CD14-positive monocyte (primary cell): Measurements from ENCODE around the gene SFMBT2. TPM values are rescaled to one million over a fixed set of nuclear protein-coding genes. Genes with fewer than 3 reads are reported as not detected.
A peak's percentile ranks its signal among the peaks of the same experiment; 100 is the strongest.

Experiments
- DNase-seq, 3 donors: peaks; one replicate each; pipeline ENCODE4 v3.0.0-alpha.2; 2011 to 2022
- H2AFZ ChIP-seq: 2 replicates; pipeline ENCODE4 v1.6.0; 2012; ENCODE audit warnings: mild to moderate bottlenecking, low read depth, low read length, inconsistent platforms; ENCODE audit not compliant: insufficient read depth, poor library complexity, severe bottlenecking
- H3K27ac ChIP-seq, 2 donors: 1 replicate in 1 of 2; 2 replicates in 1 of 2; pipeline ENCODE4 v1.5.1; 2012 to 2013; ENCODE audit warnings: low read length in 2 of 2, control low read depth in 1 of 2, inconsistent platforms in 1 of 2, low read depth in 1 of 2, mild to moderate bottlenecking in 1 of 2
- H3K27me3 ChIP-seq, 2 donors: one replicate each; pipeline versions ENCODE4 v1.6.0 to v1.6.1; 2011 to 2013; ENCODE audit warnings: low read length in 2 of 2; ENCODE audit not compliant: control insufficient read depth in 2 of 2, insufficient read depth in 2 of 2
- H3K36me3 ChIP-seq, 2 donors: replicated peaks in 1 of 2; 1 replicate in 1 of 2; 2 replicates in 1 of 2; pipeline versions ENCODE4 v1.5.1 to v1.6.1; 2012 to 2013; ENCODE audit warnings: low read length in 2 of 2, control low read depth in 1 of 2, inconsistent platforms in 1 of 2, mild to moderate bottlenecking in 1 of 2; ENCODE audit not compliant: insufficient read depth in 2 of 2, control insufficient read depth in 1 of 2
- H3K4me1 ChIP-seq, 2 donors: 1 replicate in 1 of 2; 2 replicates in 1 of 2; pipeline versions ENCODE4 v1.5.1 to v1.6.1; 2012 to 2013; ENCODE audit warnings: low read length in 2 of 2, control low read depth in 1 of 2, inconsistent platforms in 1 of 2, mild to moderate bottlenecking in 1 of 2, moderate library complexity in 1 of 2; ENCODE audit not compliant: insufficient read depth in 2 of 2, control insufficient read depth in 1 of 2
- H3K4me2 ChIP-seq: replicated peaks from 2 replicates; pipeline ENCODE3; 2012; ENCODE audit warnings: low read length, moderate library complexity, mild to moderate bottlenecking; ENCODE audit not compliant: poor library complexity, severe bottlenecking; ENCODE audit errors: extremely low read depth
- H3K4me3 ChIP-seq, 3 experiments: fragments of 200-600 bp in 1 of 3; sonication (generic) in 1 of 3; replicated peaks in 1 of 3; 1 replicate in 2 of 3; 2 replicates in 1 of 3; pipeline ENCODE4 v1.5.1; 2011 to 2013; ENCODE audit warnings: low read length in 3 of 3, mild to moderate bottlenecking in 3 of 3, control low read depth in 2 of 3, low read depth in 2 of 3, inconsistent platforms in 1 of 3, moderate library complexity in 1 of 3
- H3K79me2 ChIP-seq: 2 replicates; pipeline ENCODE4 v1.6.0; 2012; ENCODE audit warnings: mild to moderate bottlenecking, control low read depth, inconsistent platforms, low read length, moderate library complexity; ENCODE audit not compliant: insufficient read depth
- H3K9ac ChIP-seq: 2 replicates; pipeline ENCODE4 v1.6.0; 2017; ENCODE audit warnings: low read length, mild to moderate bottlenecking; ENCODE audit not compliant: insufficient read depth, poor library complexity, severe bottlenecking
- H3K9me3 ChIP-seq, 2 donors: replicated peaks in 1 of 2; 1 replicate in 1 of 2; 2 replicates in 1 of 2; pipeline versions ENCODE4 v1.5.1 to v1.6.1; 2012 to 2013; ENCODE audit warnings: low read length in 2 of 2, control low read depth in 1 of 2; ENCODE audit not compliant: control insufficient read depth in 1 of 2, insufficient read depth in 1 of 2
- H4K20me1 ChIP-seq: 2 replicates; pipeline ENCODE4 v1.6.0; 2012; ENCODE audit warnings: mild to moderate bottlenecking, low read length, control low read depth, moderate library complexity; ENCODE audit not compliant: insufficient read depth
- H3K27ac Mint-ChIP-seq, 7 donors: one replicate each; pipeline ENCODE4 v1.8.0; 2020; ENCODE audit warnings: mild to moderate bottlenecking in 7 of 7, mixed read lengths in 7 of 7, moderate library complexity in 6 of 7, inconsistent platforms in 2 of 7
- H3K27me3 Mint-ChIP-seq, 3 donors: one replicate each; pipeline ENCODE4 v1.8.0; 2021 to 2022; ENCODE audit warnings: low read depth in 3 of 3, mild to moderate bottlenecking in 3 of 3, mixed read lengths in 3 of 3, moderate library complexity in 3 of 3, inconsistent platforms in 1 of 3
- H3K36me3 Mint-ChIP-seq, 2 donors: one replicate each; pipeline ENCODE4 v1.8.0; 2020; ENCODE audit warnings: mixed read lengths in 2 of 2, inconsistent platforms in 1 of 2, mild to moderate bottlenecking in 1 of 2
- H3K4me1 Mint-ChIP-seq: one replicate; pipeline ENCODE4 v1.8.0; 2020; ENCODE audit warnings: mild to moderate bottlenecking, mixed read lengths
- H3K4me3 Mint-ChIP-seq, 2 donors: one replicate each; pipeline ENCODE4 v1.8.0; 2020; ENCODE audit warnings: mild to moderate bottlenecking in 2 of 2, mixed read lengths in 2 of 2, moderate library complexity in 1 of 2
- H3K9me3 Mint-ChIP-seq, 7 donors: one replicate each; pipeline ENCODE4 v1.8.0; 2020 to 2022; ENCODE audit warnings: mixed read lengths in 7 of 7, mild to moderate bottlenecking in 6 of 7, moderate library complexity in 6 of 7, inconsistent platforms in 2 of 7
- WGBS: methylation state at CpG from one replicate; pipeline ENCODE4 v1.1.5; 2013; ENCODE audit warnings: missing lambda C conversion rate; ENCODE audit not compliant: insufficient coverage; 5-methylcytosine and 5-hydroxymethylcytosine counted together
- intact Hi-C, 2 donors: fragments of 100-400 bp; cut with micrococcal nuclease; formaldehyde crosslinking; loops; one replicate each; pipeline versions ENCODE4 v1.15.0 to v1.15.1; 2023
- polyA plus RNA-seq, 3 donors: library from polyadenylated mRNA; depleted of rRNA in 1 of 3; unstranded in 2 of 3; stranded (reverse) in 1 of 3; fragments of 300-500 nt in 2 of 3; fragments of >200 nt in 1 of 3; fragmentation: Illumina TruSeq in 2 of 3; gene quantifications; 1 replicate in 2 of 3; 2 replicates in 1 of 3; pipeline ENCODE4 v1.2.3, GENCODE V29; 2012 to 2021
- TF ChIP-seq, protein P1 (sequence below): fragments of 200-600 bp; IDR thresholded peaks from one replicate; pipeline ENCODE4 v1.8.0; 2022; ENCODE audit warnings: antibody characterized with exemption, mild to moderate bottlenecking

Gene SFMBT2
- polyA plus RNA-seq, 3 donors, result 0.53 to 10.9 (median 1.6) TPM

DNA sequence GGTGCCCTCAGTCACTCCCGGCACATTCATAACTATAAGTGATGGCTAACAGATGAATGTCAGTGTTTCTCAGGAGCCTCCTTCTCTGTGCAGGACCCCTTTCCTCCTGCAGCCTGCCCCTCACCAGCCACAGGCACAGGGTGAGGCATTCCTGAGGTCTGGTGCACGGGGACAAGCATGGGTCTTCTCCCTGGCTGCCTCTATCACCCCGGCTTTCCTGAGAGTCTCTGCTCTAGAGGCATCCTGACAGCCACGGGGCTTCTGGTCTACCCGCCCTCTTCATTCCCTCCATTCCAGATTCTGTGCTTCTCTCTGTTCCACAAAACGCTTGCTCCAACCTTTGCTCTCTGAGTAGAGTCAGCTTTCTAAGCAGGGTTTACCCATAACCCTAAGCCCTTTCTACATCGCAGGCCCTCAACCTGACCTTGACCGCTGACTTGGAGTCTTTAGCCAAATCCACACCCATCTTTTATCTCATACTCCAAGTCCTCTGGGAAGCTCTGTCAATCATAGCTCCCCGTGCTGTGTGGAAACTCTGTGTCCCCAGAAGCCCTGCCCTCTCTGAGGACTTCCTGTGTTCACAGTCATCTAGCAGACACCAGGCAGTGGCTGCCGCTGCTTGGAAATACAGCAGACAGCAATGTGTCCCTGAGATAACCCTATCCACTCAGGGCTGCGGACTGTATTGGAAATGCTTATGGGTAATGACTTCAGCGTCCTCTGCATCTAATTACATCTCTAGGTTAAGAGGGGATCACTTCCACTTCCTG, 159.0 kb downstream of the SFMBT2 start:
- H3K27ac Mint-ChIP-seq, result peak overlapping the region in 4 of 7 donors; percentile 3 to 76 (median 43)
- no peak overlapping the region for H3K4me3 Mint-ChIP-seq
- intact Hi-C loops, result no loop called here

DNA sequence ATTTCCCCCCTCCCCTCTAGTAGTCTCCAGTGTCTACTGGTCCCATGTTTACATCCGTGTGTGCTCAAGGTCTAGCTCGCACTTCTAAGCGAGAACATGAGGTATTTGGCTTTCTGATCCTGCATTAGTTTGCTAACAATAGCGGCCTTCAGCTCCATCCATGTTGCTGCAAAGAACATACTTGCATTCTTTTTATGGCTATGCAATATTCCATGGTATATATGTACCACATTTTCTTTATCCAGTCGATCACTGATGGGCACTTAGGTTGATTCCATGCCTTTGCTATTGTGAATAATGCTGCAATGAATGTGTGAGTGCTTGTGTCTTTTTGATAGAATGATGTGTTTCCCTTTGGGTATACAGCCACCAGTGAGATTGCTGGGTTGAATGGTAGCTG, 160.6 kb downstream of the SFMBT2 start:
- Histone ChIP-seq H3K4me2 (no peak overlapping the region), H3K9ac (no peak overlapping the region), H3K9me3 (no peaks in the 10 kb centered on the region), H3K4me3 (no peak overlapping the region), H2AFZ (no peak overlapping the region), H3K4me1 (peaks cover under 1 to 2% of the 10 kb centered on the region in 2 donors), H3K36me3 (peaks cover 4 to 21% of the 10 kb centered on the region in 2 donors), H3K27me3 (no peaks in the 10 kb centered on the region), H3K79me2 (no peaks in the 10 kb centered on the region), H3K27ac (no peak overlapping the region), H4K20me1 (no peaks in the 10 kb centered on the region)
- no peaks in the 10 kb centered on the region for H3K27me3 Mint-ChIP-seq
- intact Hi-C loops, result no loop called here
- peaks cover 18 to 21% of the 10 kb centered on the region in 2 donors for H3K36me3 Mint-ChIP-seq
- no peak overlapping the region for H3K27ac Mint-ChIP-seq
- WGBS, result 93% methylated on average over 2 of the region's 5 CpGs
- H3K4me1 Mint-ChIP-seq, result peaks cover 12% of the 10 kb centered on the region
- DNase-seq, result no peak
- no peaks in the 10 kb centered on the region for H3K9me3 Mint-ChIP-seq
- TF ChIP-seq, protein P1, sequence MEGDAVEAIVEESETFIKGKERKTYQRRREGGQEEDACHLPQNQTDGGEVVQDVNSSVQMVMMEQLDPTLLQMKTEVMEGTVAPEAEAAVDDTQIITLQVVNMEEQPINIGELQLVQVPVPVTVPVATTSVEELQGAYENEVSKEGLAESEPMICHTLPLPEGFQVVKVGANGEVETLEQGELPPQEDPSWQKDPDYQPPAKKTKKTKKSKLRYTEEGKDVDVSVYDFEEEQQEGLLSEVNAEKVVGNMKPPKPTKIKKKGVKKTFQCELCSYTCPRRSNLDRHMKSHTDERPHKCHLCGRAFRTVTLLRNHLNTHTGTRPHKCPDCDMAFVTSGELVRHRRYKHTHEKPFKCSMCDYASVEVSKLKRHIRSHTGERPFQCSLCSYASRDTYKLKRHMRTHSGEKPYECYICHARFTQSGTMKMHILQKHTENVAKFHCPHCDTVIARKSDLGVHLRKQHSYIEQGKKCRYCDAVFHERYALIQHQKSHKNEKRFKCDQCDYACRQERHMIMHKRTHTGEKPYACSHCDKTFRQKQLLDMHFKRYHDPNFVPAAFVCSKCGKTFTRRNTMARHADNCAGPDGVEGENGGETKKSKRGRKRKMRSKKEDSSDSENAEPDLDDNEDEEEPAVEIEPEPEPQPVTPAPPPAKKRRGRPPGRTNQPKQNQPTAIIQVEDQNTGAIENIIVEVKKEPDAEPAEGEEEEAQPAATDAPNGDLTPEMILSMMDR, result no peak
- H3K4me3 Mint-ChIP-seq, result no peak overlapping the region

More for the DNA sequence above, 159.0 kb downstream of the SFMBT2 start:
- TF ChIP-seq, protein P1, result no peak
- Histone ChIP-seq H4K20me1 (no peaks in the 10 kb centered on the region), H3K9ac (no peak overlapping the region), H3K4me1 (peaks cover 17 to 18% of the 10 kb centered on the region in 2 donors), H3K4me3 (no peak overlapping the region), H2AFZ (peak overlapping the region; percentile 17), H3K27ac (peak overlapping the region in 1 of 2 donors; percentile 12), H3K4me2 (no peak overlapping the region), H3K9me3 (no peaks in the 10 kb centered on the region), H3K27me3 (no peaks in the 10 kb centered on the region), H3K79me2 (no peaks in the 10 kb centered on the region), H3K36me3 (peaks cover 4 to 21% of the 10 kb centered on the region in 2 donors)
- Mint-ChIP-seq H3K9me3 (no peaks in the 10 kb centered on the region), H3K4me1 (peaks cover 27% of the 10 kb centered on the region), H3K27me3 (no peaks in the 10 kb centered on the region), H3K36me3 (peaks cover 13 to 21% of the 10 kb centered on the region in 2 donors)
- DNase-seq, result no peak
- 85% methylated on average over 9 of the region's 12 CpGs for WGBS
